Keratinocyte (primary cell): ENCODE measurements around the gene HMGB2. TPM values are rescaled to one million over a fixed set of nuclear protein-coding genes. Genes with fewer than 3 reads are reported as not detected.

Source experiments
- DNase-seq: peaks from one replicate; pipeline ENCODE4 v3.0.0-alpha.2; 2011; ENCODE audit warnings: low read depth, missing footprints, low spot score
- FAIRE-seq: peaks from 2 replicates; lab custom pipeline; 2011; peaks lifted over from hg19 to GRCh38; lab: Jason Lieb, UNC
- H2AFZ ChIP-seq: 2 replicates; pipeline ENCODE4 v1.6.0; 2012; ENCODE audit warnings: low read length, control low read depth, inconsistent platforms; ENCODE audit not compliant: control insufficient read depth
- H3K27ac ChIP-seq: 2 replicates; pipeline ENCODE4 v1.5.1; 2011; ENCODE audit warnings: low read length; ENCODE audit not compliant: control insufficient read depth, insufficient read depth
- H3K27me3 ChIP-seq: 3 replicates; pipeline ENCODE4 v1.6.0; 2011; ENCODE audit warnings: low read length; ENCODE audit not compliant: control insufficient read depth, insufficient read depth; ENCODE audit errors: extremely low read depth
- H3K36me3 ChIP-seq, 2 experiments: 2 replicates in 1 of 2; 3 replicates in 1 of 2; pipeline ENCODE4 v1.5.1; 2011; ENCODE audit warnings: low read length in 2 of 2, mild to moderate bottlenecking in 1 of 2; ENCODE audit not compliant: control insufficient read depth in 2 of 2, insufficient read depth in 2 of 2; ENCODE audit errors: extremely low read depth in 1 of 2
- H3K4me1 ChIP-seq: 3 replicates; pipeline ENCODE4 v1.5.1; 2011; ENCODE audit warnings: low read length; ENCODE audit not compliant: control insufficient read depth, insufficient read depth; ENCODE audit errors: extremely low read depth
- H3K4me2 ChIP-seq: 3 replicates; pipeline ENCODE4 v1.6.0; 2011; ENCODE audit warnings: low read depth, low read length; ENCODE audit not compliant: control insufficient read depth, insufficient read depth; ENCODE audit errors: extremely low read depth
- H3K4me3 ChIP-seq, 3 experiments: fragments of 200-600 bp in 1 of 3; sonication (generic) in 1 of 3; 2 replicates in 2 of 3; 3 replicates in 1 of 3; pipeline ENCODE4 v1.5.1; 2011 to 2016; ENCODE audit warnings: low read length in 3 of 3, mild to moderate bottlenecking in 3 of 3, control low read depth in 2 of 3, inconsistent platforms in 1 of 3, low read depth in 1 of 3, mixed read lengths in 1 of 3, mixed run types in 1 of 3, moderate library complexity in 1 of 3; ENCODE audit not compliant: control insufficient read depth in 2 of 3, insufficient read depth in 2 of 3; ENCODE audit errors: extremely low read depth in 1 of 3
- H3K79me2 ChIP-seq: 2 replicates; pipeline ENCODE4 v1.6.0; 2012; ENCODE audit warnings: low read length; ENCODE audit not compliant: control insufficient read depth, insufficient read depth
- H3K9ac ChIP-seq: 3 replicates; pipeline ENCODE4 v1.6.0; 2011; ENCODE audit warnings: low read length; ENCODE audit not compliant: control insufficient read depth, insufficient read depth; ENCODE audit errors: extremely low read depth
- H3K9me1 ChIP-seq: 3 replicates; pipeline ENCODE4 v1.6.0; 2011; ENCODE audit warnings: low read length; ENCODE audit not compliant: control insufficient read depth, insufficient read depth; ENCODE audit errors: extremely low read depth
- H3K9me3 ChIP-seq: 2 replicates; pipeline ENCODE4 v1.5.1; 2012; ENCODE audit warnings: low read depth, low read length; ENCODE audit not compliant: control insufficient read depth
- H4K20me1 ChIP-seq: 3 replicates; pipeline ENCODE4 v1.6.0; 2011; ENCODE audit warnings: low read length; ENCODE audit not compliant: control insufficient read depth, insufficient read depth; ENCODE audit errors: extremely low read depth
- CTCF ChIP-seq, 3 experiments: IDR thresholded peaks in 1 of 3; conservative IDR thresholded peaks in 1 of 3; optimal IDR thresholded peaks in 1 of 3; 2 replicates in 2 of 3; 3 replicates in 1 of 3; pipeline versions ENCODE3 to v1.5.1; 2011; ENCODE audit warnings: low read length in 3 of 3, mild to moderate bottlenecking in 3 of 3, moderate library complexity in 2 of 3, control low read depth in 1 of 3, inconsistent platforms in 1 of 3; ENCODE audit not compliant: insufficient read depth in 2 of 3; ENCODE audit errors: extremely low read depth in 1 of 3
- EZH2 ChIP-seq: IDR thresholded peaks from one replicate; pipeline ENCODE4 v1.6.1; 2012; ENCODE audit warnings: inconsistent platforms, mild to moderate bottlenecking, low read length, moderate library complexity
- dilution Hi-C: fragments of 300-500 bp; cut with MboI; formaldehyde crosslinking; loops from one replicate; pipeline ENCODE4 v1.7.0; 2020; ENCODE audit warnings: low sequenced_read_pairs; ENCODE audit not compliant: extremely low pct_ligation_motif_present
- polyA plus RNA-seq, 5 experiments: library from polyadenylated mRNA; depleted of rRNA in 3 of 5; stranded (reverse) in 3 of 5; stranded (forward) in 1 of 5; unstranded in 1 of 5; fragments of >200 nt; gene quantifications; 1 replicate in 1 of 5; 2 replicates in 3 of 5; 3 replicates in 1 of 5; pipeline versions ENCODE4 v1.2.1 to v1.2.3, GENCODE V29; 2011 to 2012; ENCODE audit warnings: missing spikeins in 2 of 5, low read depth in 1 of 5, low replicate concordance in 1 of 5

HMGB2 gene
- polyA plus RNA-seq, 1 donor (not counting 4 experiments of a cell fraction or from before 2014, with no cell fraction given): 55.9 TPM

GRCh38 chr4:173362666-173363065 is 28.5 kb upstream of the HMGB2 start:
- TF ChIP-seq EZH2 (no peak), CTCF (optimal IDR thresholded peaks at IDR 0.05 in 1 of 3, IDR thresholded peaks at IDR 0.05 in 1 of 3, conservative IDR thresholded peaks at IDR 0.05 in 1 of 3; ENCODE audit: extremely low read depth in 1 of 3, insufficient read depth in 2 of 3, low read length in 3 of 3) (no peak)
- no peak for DNase-seq
- H3K9ac ChIP-seq: no peak overlapping the region
- peaks cover 7% of the 10 kb centered on the region for H3K4me1 ChIP-seq
- no peaks in the 10 kb centered on the region for H4K20me1 ChIP-seq
- no peak overlapping the region for H2AFZ ChIP-seq
- H3K36me3 ChIP-seq: no peaks in the 10 kb centered on the region
- H3K9me1 ChIP-seq: no peaks in the 10 kb centered on the region
- H3K79me2 ChIP-seq: no peaks in the 10 kb centered on the region
- no peaks in the 10 kb centered on the region for H3K27me3 ChIP-seq
- no peak for FAIRE-seq
- H3K4me2 ChIP-seq: no peak overlapping the region
- H3K9me3 ChIP-seq: no peaks in the 10 kb centered on the region
- no peak overlapping the region for H3K27ac ChIP-seq
- dilution Hi-C loops: no loop called here
- no peak overlapping the region for H3K4me3 ChIP-seq

- TF ChIP-seq CTCF (optimal IDR thresholded peaks at IDR 0.05 in 1 of 3, IDR thresholded peaks at IDR 0.05 in 1 of 3, conservative IDR thresholded peaks at IDR 0.05 in 1 of 3; ENCODE audit: extremely low read depth in 1 of 3, insufficient read depth in 2 of 3, low read length in 3 of 3): no peak
- no peak for TF ChIP-seq EZH2
- H3K4me1 ChIP-seq: no peaks in the 10 kb centered on the region
- H3K9me1 ChIP-seq: no peaks in the 10 kb centered on the region
- H3K27me3 ChIP-seq: no peaks in the 10 kb centered on the region
- H3K4me3 ChIP-seq: no peak overlapping the region
- H3K9ac ChIP-seq: no peak overlapping the region
- no peak for DNase-seq
- H3K79me2 ChIP-seq: no peaks in the 10 kb centered on the region
- H3K4me2 ChIP-seq: no peak overlapping the region
- peak; percentile 79 for FAIRE-seq
- dilution Hi-C loops: no loop called here
- H3K9me3 ChIP-seq: no peaks in the 10 kb centered on the region
- no peaks in the 10 kb centered on the region for H4K20me1 ChIP-seq
- no peak overlapping the region for H3K27ac ChIP-seq
- no peaks in the 10 kb centered on the region for H3K36me3 ChIP-seq
- H2AFZ ChIP-seq: no peak overlapping the region
Measured at GRCh38 chr4:173360587-173361221, 26.5 kb upstream of the HMGB2 start.
